Upper lobe of left lung (tissue), 6 donors: ENCODE measurements around the gene PRR5L. TPM values are rescaled to one million over a fixed set of nuclear protein-coding genes. Genes with fewer than 3 reads are reported as not detected.

Experiments used
- ATAC-seq, 2 donors: fragments of 200-7000 bp; cut with Tn5 transposase; one replicate each; pipeline ENCODE4 v1.9.1; 2022; ENCODE audit warnings: mild to moderate bottlenecking in 2 of 2, moderate library complexity in 2 of 2; ENCODE audit not compliant: low FRiP score in 2 of 2
- DNase-seq, 2 donors: peaks; one replicate each; pipeline ENCODE4 v3.0.0-alpha.2; 2019 to 2020
- H3K27ac ChIP-seq, 4 donors: fragments of 200-600 bp; sonication (generic); one replicate each; pipeline ENCODE4 v1.5.1; 2016 to 2019
- H3K27me3 ChIP-seq, 4 donors: fragments of 200-600 bp; sonication (generic); one replicate each; pipeline ENCODE4 v1.5.1; 2017 to 2019
- H3K36me3 ChIP-seq, 4 donors: fragments of 200-600 bp; sonication (generic); one replicate each; pipeline ENCODE4 v1.5.1; 2016 to 2019
- H3K4me1 ChIP-seq, 4 donors: fragments of 200-600 bp; sonication (generic); one replicate each; pipeline ENCODE4 v1.5.1; 2018 to 2019
- H3K4me3 ChIP-seq, 4 donors: fragments of 200-600 bp; sonication (generic); one replicate each; pipeline ENCODE4 v1.5.1; 2017 to 2019; ENCODE audit warnings: mild to moderate bottlenecking in 2 of 4, moderate library complexity in 1 of 4
- H3K9me3 ChIP-seq, 4 donors: fragments of 200-600 bp; sonication (generic); one replicate each; pipeline ENCODE4 v1.5.1; 2018 to 2019
- EP300 ChIP-seq, 4 donors: sonication (generic); formaldehyde crosslinking; IDR thresholded peaks; one replicate each; pipeline ENCODE4 v1.5.1; 2017; ENCODE audit warnings: antibody characterized with exemption in 4 of 4, control low read depth in 2 of 4
- POLR2A ChIP-seq, 4 donors: fragments of 450-650 bp; IDR thresholded peaks; one replicate each; pipeline ENCODE4 v1.5.1; 2016 to 2017; ENCODE audit warnings: antibody characterized with exemption in 4 of 4, mild to moderate bottlenecking in 2 of 4
- POLR2AphosphoS5 ChIP-seq, 2 donors: sonication (generic); formaldehyde crosslinking; IDR thresholded peaks; one replicate each; pipeline ENCODE4 v1.5.1; 2017; ENCODE audit warnings: antibody characterized with exemption in 2 of 2
- WGBS, 2 donors: methylation state at CpG; one replicate each; pipeline ENCODE4 v1.1.5; 2017 to 2018; 5-methylcytosine and 5-hydroxymethylcytosine counted together
- total RNA-seq, 6 donors: library from RNA; depleted of rRNA in 4 of 6; stranded (reverse); fragments of >200 nt in 4 of 6; gene quantifications; one replicate each; pipeline versions ENCODE4 v1.1.0 to v1.2.1, GENCODE V29; 2016 to 2021
- TF ChIP-seq, protein P1 (sequence below), 6 experiments: fragments of 450-650 bp in 4 of 6; fragments of 200-600 bp in 2 of 6; sonication (generic) in 2 of 6; IDR thresholded peaks; one replicate each; pipeline ENCODE4 v1.5.1; 2016 to 2019; ENCODE audit warnings: antibody characterized with exemption in 6 of 6
- donor health status: DM: no; HTN: no; CAD: no; lungs with moderate emphysema.
- donor health status: DM: no; HTN: yes; CAD: no; lungs with severe emphysema.

PRR5L gene
- total RNA-seq, 6 donors from 2014 or later = 18.9 to 40.5 (median 27.6) TPM

DNA sequence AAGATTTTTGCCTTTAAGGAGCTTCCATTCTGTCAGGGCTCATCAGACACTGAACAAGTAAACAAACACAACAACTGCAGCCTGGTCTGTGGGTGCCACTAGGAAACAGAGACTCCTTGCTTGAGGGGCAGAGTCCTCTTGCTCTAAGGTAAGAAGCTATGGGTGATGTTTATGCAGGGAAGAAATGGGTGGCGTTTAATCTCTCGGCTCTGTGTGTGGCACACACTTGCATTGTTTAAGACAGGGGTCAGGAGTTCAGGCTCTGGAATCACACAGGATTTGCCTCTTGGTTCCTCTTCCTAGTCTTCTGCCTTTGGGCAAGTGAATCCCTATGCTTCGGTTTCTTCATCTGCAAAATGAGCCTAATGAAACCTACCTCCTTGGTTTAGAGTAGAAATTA lies 90.3 kb downstream of the PRR5L start:
- H3K9me3 ChIP-seq = no peaks in the 10 kb centered on the region
- H3K4me3 ChIP-seq = no peak overlapping the region
- H3K4me1 ChIP-seq = peaks cover 3 to 8% (median 5%) of the 10 kb centered on the region in 4 donors
- 81 to 91% methylated on average over 3 of the region's 3 CpGs for WGBS, 2 donors
- H3K27ac ChIP-seq = peak overlapping the region in 1 of 4 donors; percentile 68
- ATAC-seq (no peak), DNase-seq (no peak)
- H3K36me3 ChIP-seq = no peaks in the 10 kb centered on the region
- TF ChIP-seq POLR2AphosphoS5 (IDR thresholded peaks at IDR 0.05) = no peak
- TF ChIP-seq, protein P1, sequence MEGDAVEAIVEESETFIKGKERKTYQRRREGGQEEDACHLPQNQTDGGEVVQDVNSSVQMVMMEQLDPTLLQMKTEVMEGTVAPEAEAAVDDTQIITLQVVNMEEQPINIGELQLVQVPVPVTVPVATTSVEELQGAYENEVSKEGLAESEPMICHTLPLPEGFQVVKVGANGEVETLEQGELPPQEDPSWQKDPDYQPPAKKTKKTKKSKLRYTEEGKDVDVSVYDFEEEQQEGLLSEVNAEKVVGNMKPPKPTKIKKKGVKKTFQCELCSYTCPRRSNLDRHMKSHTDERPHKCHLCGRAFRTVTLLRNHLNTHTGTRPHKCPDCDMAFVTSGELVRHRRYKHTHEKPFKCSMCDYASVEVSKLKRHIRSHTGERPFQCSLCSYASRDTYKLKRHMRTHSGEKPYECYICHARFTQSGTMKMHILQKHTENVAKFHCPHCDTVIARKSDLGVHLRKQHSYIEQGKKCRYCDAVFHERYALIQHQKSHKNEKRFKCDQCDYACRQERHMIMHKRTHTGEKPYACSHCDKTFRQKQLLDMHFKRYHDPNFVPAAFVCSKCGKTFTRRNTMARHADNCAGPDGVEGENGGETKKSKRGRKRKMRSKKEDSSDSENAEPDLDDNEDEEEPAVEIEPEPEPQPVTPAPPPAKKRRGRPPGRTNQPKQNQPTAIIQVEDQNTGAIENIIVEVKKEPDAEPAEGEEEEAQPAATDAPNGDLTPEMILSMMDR (IDR thresholded peaks at IDR 0.05) = no peak
- TF ChIP-seq EP300 (IDR thresholded peaks at IDR 0.05) = no peak
- TF ChIP-seq POLR2A (IDR thresholded peaks at IDR 0.05) = no peak
- no peaks in the 10 kb centered on the region for H3K27me3 ChIP-seq

DNA sequence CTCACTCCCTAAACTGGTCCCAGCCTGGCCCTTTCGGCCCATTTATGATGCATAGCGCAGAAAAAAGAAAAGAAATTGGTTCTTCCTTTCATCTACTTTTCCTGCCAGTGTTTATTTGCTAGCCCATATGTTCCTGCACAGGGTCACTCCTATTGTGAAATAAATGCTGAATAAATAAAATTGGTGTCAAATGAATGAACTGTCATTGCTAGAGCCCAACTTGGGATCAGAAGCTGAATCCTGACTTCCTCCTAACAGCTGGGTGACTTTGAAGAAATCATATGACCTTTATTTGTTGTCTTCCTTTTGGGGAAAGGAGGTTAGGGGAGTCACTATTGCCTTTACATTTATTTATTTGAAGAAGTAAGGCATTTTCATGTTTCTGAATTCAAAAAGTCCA lies 92.0 kb downstream of the PRR5L start:
- no peaks in the 10 kb centered on the region for H3K36me3 ChIP-seq
- H3K9me3 ChIP-seq = no peaks in the 10 kb centered on the region
- H3K27ac ChIP-seq = peak overlapping the region in 2 of 4 donors; percentile 28 to 68
- peaks cover 4 to 11% (median 5%) of the 10 kb centered on the region in 4 donors for H3K4me1 ChIP-seq
- no peaks in the 10 kb centered on the region for H3K27me3 ChIP-seq
- WGBS, 2 donors = 86 to 94% methylated on average over 2 of the region's 2 CpGs
- H3K4me3 ChIP-seq = no peak overlapping the region
- DNase-seq = no peak
- peak in 1 of 2 donors; percentile 31 for ATAC-seq
- TF ChIP-seq POLR2AphosphoS5 (IDR thresholded peaks at IDR 0.05) = peak in 1 of 2 donors; percentile 24
- TF ChIP-seq POLR2A (IDR thresholded peaks at IDR 0.05) = no peak
- TF ChIP-seq, protein P1 (IDR thresholded peaks at IDR 0.05) = no peak
- no peak for TF ChIP-seq EP300 (IDR thresholded peaks at IDR 0.05)

DNA sequence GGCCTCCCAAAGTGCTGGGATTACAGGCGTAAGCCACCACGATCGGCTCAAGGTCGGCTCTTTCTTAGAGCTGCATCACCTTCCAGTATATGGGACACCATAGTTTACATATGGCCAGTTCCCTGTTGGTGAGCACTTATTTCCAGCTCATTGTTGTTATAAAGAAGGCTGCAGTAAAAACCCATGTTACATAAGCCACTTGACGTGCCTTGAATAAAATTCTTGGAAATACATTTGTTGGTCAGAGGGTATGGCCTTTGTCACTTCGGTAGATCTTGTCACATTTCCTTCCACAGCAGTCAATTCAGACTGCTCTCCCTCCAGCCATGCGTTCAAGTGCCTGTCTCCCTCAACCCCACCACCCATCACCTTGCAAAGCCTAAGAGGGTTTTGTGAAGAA lies 92.9 kb downstream of the PRR5L start:
- peaks cover 4 to 11% (median 5%) of the 10 kb centered on the region in 4 donors for H3K4me1 ChIP-seq
- WGBS, 2 donors = 78 to 79% methylated on average over 7 of the region's 7 CpGs
- H3K9me3 ChIP-seq = no peaks in the 10 kb centered on the region
- no peaks in the 10 kb centered on the region for H3K27me3 ChIP-seq
- DNase-seq = no peak
- H3K36me3 ChIP-seq = no peaks in the 10 kb centered on the region
- ATAC-seq = no peak
- no peak overlapping the region for H3K4me3 ChIP-seq
- no peak for TF ChIP-seq POLR2A (IDR thresholded peaks at IDR 0.05)
- TF ChIP-seq POLR2AphosphoS5 (IDR thresholded peaks at IDR 0.05) = no peak
- no peak for TF ChIP-seq EP300 (IDR thresholded peaks at IDR 0.05)
- TF ChIP-seq, protein P1 (IDR thresholded peaks at IDR 0.05) = no peak
- H3K27ac ChIP-seq = no peak overlapping the region

DNA sequence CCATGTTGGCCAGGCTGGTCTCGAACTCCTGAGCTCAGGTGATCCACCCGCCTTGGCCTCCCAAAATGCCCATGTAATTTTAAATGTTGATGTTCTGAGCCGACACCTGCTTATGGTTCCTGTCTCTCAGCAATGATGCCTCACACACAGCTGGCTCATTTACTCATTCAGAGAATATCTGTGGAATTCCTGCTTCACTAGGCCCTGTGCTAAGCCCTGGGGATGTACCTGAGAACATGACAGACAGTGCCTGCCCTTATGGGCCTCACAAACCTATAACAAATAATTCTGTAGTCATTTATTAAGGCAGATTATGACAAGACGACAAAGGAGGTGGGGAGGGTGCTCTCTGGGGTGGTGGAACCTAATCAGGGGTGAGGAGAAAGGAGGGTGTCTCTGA lies 93.7 kb downstream of the PRR5L start:
- Histone ChIP-seq H3K9me3 (no peaks in the 10 kb centered on the region), H3K4me1 (peaks cover 4 to 11% (median 5%) of the 10 kb centered on the region in 4 donors), H3K36me3 (no peaks in the 10 kb centered on the region), H3K4me3 (no peak overlapping the region), H3K27ac (peak overlapping the region in 1 of 4 donors; percentile 5), H3K27me3 (no peaks in the 10 kb centered on the region)
- no peak for TF ChIP-seq POLR2AphosphoS5 (IDR thresholded peaks at IDR 0.05)
- TF ChIP-seq, protein P1 (IDR thresholded peaks at IDR 0.05) = no peak
- TF ChIP-seq POLR2A (IDR thresholded peaks at IDR 0.05) = no peak
- TF ChIP-seq EP300 (IDR thresholded peaks at IDR 0.05) = no peak
- DNase-seq (no peak), ATAC-seq (no peak)
- 96 to 100% methylated on average over 4 of the region's 4 CpGs for WGBS, 2 donors

DNA sequence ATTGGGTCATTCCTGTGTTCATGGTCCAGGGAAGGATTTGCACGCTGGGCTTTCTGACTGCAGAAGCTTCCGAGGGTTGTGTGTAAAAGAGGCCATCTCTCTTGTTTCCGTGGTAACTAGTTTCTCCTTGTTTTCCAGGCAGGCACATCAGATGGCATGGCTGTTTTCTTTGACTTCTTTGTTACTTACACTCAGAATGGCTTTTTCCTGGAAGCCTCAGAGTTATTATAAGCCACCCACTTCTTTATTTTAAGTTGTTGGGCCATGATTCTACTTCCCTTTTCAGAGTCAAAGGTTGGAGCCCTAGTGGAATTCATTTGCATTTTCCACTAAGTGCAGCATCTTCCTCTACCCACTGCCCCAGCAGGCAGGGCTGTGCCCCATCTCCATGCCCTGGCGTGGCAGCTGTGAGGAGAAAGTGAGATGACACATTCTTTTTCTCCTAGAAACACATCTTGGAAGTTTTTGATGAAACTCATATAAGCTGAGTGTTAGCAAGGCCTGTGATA lies 94.9 kb downstream of the PRR5L start:
- TF ChIP-seq POLR2A (IDR thresholded peaks at IDR 0.05) = no peak
- TF ChIP-seq, protein P1 (IDR thresholded peaks at IDR 0.05) = peak in 3 of 6 experiments; percentile 16 to 29 (median 24)
- no peak for DNase-seq
- Histone ChIP-seq H3K4me3 (no peak overlapping the region), H3K27ac (no peak overlapping the region), H3K9me3 (no peaks in the 10 kb centered on the region), H3K4me1 (peaks cover 0 to 9% (median 7%) of the 10 kb centered on the region in 4 donors), H3K36me3 (no peaks in the 10 kb centered on the region), H3K27me3 (no peaks in the 10 kb centered on the region)
- 63 to 78% methylated on average over 4 of the region's 4 CpGs for WGBS, 2 donors
- peak; percentile 60 to 80 for ATAC-seq
